HCT116 (cell line): ENCODE data around the gene NGFR. TPM values are rescaled to one million over a fixed set of nuclear protein-coding genes. Genes with fewer than 3 reads are reported as not detected.

Source experiments
- ATAC-seq: fragments of 200-7000 bp; cut with Tn5 transposase; 2 replicates; pipeline ENCODE4 v1.9.1; 2020; ENCODE audit warnings: mild to moderate bottlenecking, moderate library complexity
- BruUV-seq: library from RNA; stranded (reverse); fragments of 400-500 nt; replicated peaks from 2 replicates; lab custom pipeline; 2021; lab: Mats Ljungman, UMichigan
- CTCF ChIA-PET: fragments of 300-600 bp; sonication (Branson Sonifier 250); formaldehyde crosslinking; loops from one replicate; lab custom pipeline; 2021; ENCODE audit warnings: antibody characterized with exemption; lab: Charles Lee
- POLR2A ChIA-PET: fragments of 300-600, 350-600 bp; sonication (Branson Sonifier 250); formaldehyde crosslinking; loops from one replicate; lab custom pipeline; 2021; ENCODE audit warnings: antibody characterized with exemption; lab: Charles Lee
- RAD21 ChIA-PET, 2 experiments: fragments of 300-600 bp; sonication (Branson Sonifier 250); formaldehyde crosslinking; loops; one replicate each; lab custom pipeline; 2023; ENCODE audit warnings: low total read pairs in 2 of 2; ENCODE audit not compliant: uncharacterized antibody in 2 of 2, unreplicated experiment in 2 of 2, low non-redundant PET in 1 of 2; lab: Charles Lee
- DNase-seq: peaks from one replicate; pipeline ENCODE4 v3.0.0-alpha.2; 2010; ENCODE audit warnings: low read depth, low spot score
- H2AFZ ChIP-seq: fragments of 200-600 bp; shearing (Covaris generic), sonication (generic); 2 replicates; pipeline ENCODE4 v1.6.1; 2017; ENCODE audit warnings: low read depth, mixed run types, mixed read lengths, antibody characterized with exemption, low read length; ENCODE audit not compliant: poor library complexity, severe bottlenecking
- H3K27ac ChIP-seq: 2 replicates; pipeline ENCODE4 v1.5.1; 2012; ENCODE audit warnings: low read depth, low read length
- H3K27me3 ChIP-seq: fragments of 200-600 bp; sonication (generic); 2 replicates; pipeline ENCODE4 v1.6.1; 2016; ENCODE audit warnings: mixed run types, low read length, mixed read lengths; ENCODE audit not compliant: insufficient read depth
- H3K36me3 ChIP-seq, 2 experiments: fragments of 200-500 bp in 1 of 2; fragments of 200-600 bp in 1 of 2; sonication (Bioruptor generic) in 1 of 2; sonication (generic) in 1 of 2; 2 replicates each; pipeline versions ENCODE4 v1.5.1 to v1.6.1; 2014 to 2016; ENCODE audit warnings: low read length in 2 of 2, inconsistent platforms in 1 of 2, mixed read lengths in 1 of 2, mixed run types in 1 of 2; ENCODE audit not compliant: insufficient read depth in 2 of 2, control insufficient read depth in 1 of 2
- H3K4me1 ChIP-seq, 2 experiments: fragments of 200-600 bp in 1 of 2; sonication (generic) in 1 of 2; 2 replicates each; pipeline versions ENCODE4 v1.5.1 to v1.6.1; 2012 to 2017; ENCODE audit warnings: low read length in 2 of 2, inconsistent platforms in 1 of 2, mild to moderate bottlenecking in 1 of 2, mixed read lengths in 1 of 2, mixed run types in 1 of 2, moderate library complexity in 1 of 2; ENCODE audit not compliant: insufficient read depth in 2 of 2, control insufficient read depth in 1 of 2
- H3K4me2 ChIP-seq: fragments of 200-600 bp; sonication (generic); 2 replicates; pipeline ENCODE4 v1.6.1; 2017; ENCODE audit warnings: mixed run types, low read length, mixed read lengths
- H3K4me3 ChIP-seq, 2 experiments: fragments of 200-600 bp in 1 of 2; sonication (generic) in 1 of 2; replicated peaks in 1 of 2; 2 replicates each; pipeline ENCODE4 v1.5.1; 2011 to 2016; ENCODE audit warnings: low read length in 2 of 2, control low read depth in 1 of 2, low read depth in 1 of 2, mild to moderate bottlenecking in 1 of 2, mixed read lengths in 1 of 2, mixed run types in 1 of 2
- H3K79me2 ChIP-seq: fragments of 200-600 bp; sonication (generic); 2 replicates; pipeline ENCODE4 v1.6.1; 2017; ENCODE audit warnings: mild to moderate bottlenecking, mixed run types, low read length, moderate library complexity, mixed read lengths; ENCODE audit not compliant: insufficient read depth
- H3K9ac ChIP-seq: fragments of 200-600 bp; sonication (generic); 2 replicates; pipeline ENCODE4 v1.6.1; 2016; ENCODE audit warnings: low read length, mixed read lengths
- H3K9me2 ChIP-seq: fragments of 200-600 bp; sonication (generic), shearing (Covaris generic); 2 replicates; pipeline ENCODE4 v1.6.1; 2017; ENCODE audit warnings: mixed run types, mild to moderate bottlenecking, moderate library complexity; ENCODE audit not compliant: insufficient read depth
- H3K9me3 ChIP-seq, 2 experiments: fragments of 200-500 bp in 1 of 2; fragments of 200-600 bp in 1 of 2; sonication (Bioruptor generic) in 1 of 2; sonication (generic) in 1 of 2; 2 replicates each; pipeline ENCODE4 v1.6.1; 2014 to 2017; ENCODE audit warnings: low read length in 2 of 2, mixed read lengths in 2 of 2, inconsistent platforms in 1 of 2, low read depth in 1 of 2, mild to moderate bottlenecking in 1 of 2, mixed run types in 1 of 2, moderate library complexity in 1 of 2; ENCODE audit not compliant: control insufficient read depth in 1 of 2, insufficient read depth in 1 of 2
- H4K20me1 ChIP-seq: fragments of 200-600 bp; sonication (generic), shearing (Covaris generic); 2 replicates; pipeline ENCODE4 v1.6.1; 2017; ENCODE audit warnings: mixed run types, mild to moderate bottlenecking, moderate library complexity; ENCODE audit not compliant: insufficient read depth
- ATF3 ChIP-seq: IDR thresholded peaks from 2 replicates; pipeline ENCODE4 v1.6.1; 2012
- CEBPB ChIP-seq: IDR thresholded peaks from 2 replicates; pipeline ENCODE4 v1.6.1; 2012; ENCODE audit warnings: low read depth
- CTCF ChIP-seq, 3 experiments: fragments of 200-600 bp in 1 of 3; sonication (generic) in 1 of 3; IDR thresholded peaks in 2 of 3; conservative IDR thresholded peaks in 1 of 3; 2 replicates each; pipeline ENCODE4 v1.5.1; 2012 to 2017; ENCODE audit warnings: low read depth in 2 of 3, low read length in 2 of 3, antibody characterized with exemption in 1 of 3, borderline replicate concordance in 1 of 3, control low read depth in 1 of 3, mild to moderate bottlenecking in 1 of 3, mixed read lengths in 1 of 3, mixed run types in 1 of 3, moderate library complexity in 1 of 3; ENCODE audit not compliant: insufficient read depth in 1 of 3
- EGR1 ChIP-seq: IDR thresholded peaks from 2 replicates; pipeline ENCODE4 v1.6.1; 2012; ENCODE audit warnings: low read depth
- EZH2 ChIP-seq: fragments of 200-600 bp; sonication (generic); IDR thresholded peaks from 2 replicates; pipeline ENCODE4 v1.6.1; 2017; ENCODE audit warnings: antibody characterized with exemption, mixed run types
- EZH2phosphoT487 ChIP-seq: fragments of 200-600 bp; IDR thresholded peaks from 2 replicates; pipeline ENCODE4 v1.6.1; 2018; ENCODE audit warnings: antibody characterized with exemption, borderline replicate concordance
- POLR2AphosphoS5 ChIP-seq: IDR thresholded peaks from 2 replicates; pipeline ENCODE4 v1.6.1; 2011; ENCODE audit warnings: mild to moderate bottlenecking, low read depth, low read length, moderate library complexity
- RAD21 ChIP-seq: IDR thresholded peaks from 2 replicates; pipeline ENCODE4 v1.6.1; 2012; ENCODE audit warnings: low read depth, mild to moderate bottlenecking
- SRF ChIP-seq: IDR thresholded peaks from 2 replicates; pipeline ENCODE4 v1.6.1; 2012; ENCODE audit warnings: low read depth
- TCF7L2 ChIP-seq: IDR thresholded peaks from 2 replicates; pipeline ENCODE4 v1.7.0; 2011; ENCODE audit warnings: borderline replicate concordance, inconsistent platforms; ENCODE audit not compliant: insufficient read depth, insufficient read length; ENCODE audit errors: extremely low read depth
- intact Hi-C: fragments of 100-400 bp; cut with micrococcal nuclease; formaldehyde crosslinking; loops from 2 replicates; pipeline ENCODE4 v1.10.0; 2022
- total RNA-seq: library from RNA; stranded (reverse); gene quantifications from one replicate; pipeline ENCODE4 v1.2.1, GENCODE V29; 2021; ENCODE audit not compliant: unreplicated experiment
- TF ChIP-seq, protein P1 (sequence below): IDR thresholded peaks from 2 replicates; pipeline ENCODE4 v1.6.1; 2012
- TF ChIP-seq, protein P2 (sequence below): IDR thresholded peaks from 2 replicates; pipeline ENCODE4 v1.6.1; 2011; ENCODE audit warnings: mild to moderate bottlenecking, low read length, moderate library complexity; ENCODE audit not compliant: insufficient replicate concordance; ENCODE audit errors: extremely low read depth

Gene NGFR
- total RNA-seq, 1 experiment from 2014 or later: 6.1 TPM

DNA sequence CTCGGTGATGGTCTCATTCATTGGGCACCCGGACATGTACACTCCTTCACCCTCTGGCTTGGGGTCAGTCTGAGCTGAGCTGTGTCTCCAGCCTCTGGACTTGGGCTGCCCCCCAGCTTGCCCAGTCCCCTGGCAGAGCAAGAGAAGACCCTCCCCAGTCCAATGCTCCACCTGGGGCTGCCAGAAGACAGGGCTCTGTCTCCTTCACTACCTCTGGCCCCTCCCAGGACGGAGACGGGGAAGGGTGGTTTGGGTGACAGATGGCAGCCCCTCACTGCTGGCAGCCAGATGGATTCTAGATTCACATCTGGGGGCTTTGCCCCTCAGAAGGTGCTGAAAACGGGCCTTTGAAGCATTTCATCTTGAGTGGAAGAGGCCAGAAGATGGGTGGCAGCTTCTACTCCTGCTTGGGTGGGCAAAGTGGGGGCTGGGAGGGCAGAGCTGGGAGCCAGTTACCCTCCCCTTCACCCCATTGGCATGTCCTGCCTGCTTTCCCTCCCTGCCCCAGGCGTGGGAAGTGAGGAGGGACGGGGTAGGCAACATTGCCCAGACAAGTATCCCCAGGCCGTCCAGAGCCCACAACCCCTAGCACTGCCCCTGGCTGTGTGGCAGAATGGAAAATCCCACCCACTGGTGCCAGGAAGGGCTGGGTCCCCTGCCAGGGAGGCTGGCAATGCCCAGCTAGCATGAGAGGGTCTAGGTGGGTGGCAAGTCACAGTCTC lies 13.9 kb downstream of the NGFR start:
- no peaks in the 10 kb centered on the region for H4K20me1 ChIP-seq
- BruUV-seq: no TSS peak
- H3K4me3 ChIP-seq: peak overlapping the region in 1 of 2 experiments; percentile 37; a peak in 3 of 4 replicates
- DNase-seq: no peak
- no peak for TF ChIP-seq EZH2
- TF ChIP-seq EGR1: no peak
- TF ChIP-seq RAD21: no peak
- TF ChIP-seq TCF7L2: no peak
- no peak for TF ChIP-seq EZH2phosphoT487
- TF ChIP-seq CEBPB: no peak
- no peak for TF ChIP-seq POLR2AphosphoS5
- TF ChIP-seq, protein P1, sequence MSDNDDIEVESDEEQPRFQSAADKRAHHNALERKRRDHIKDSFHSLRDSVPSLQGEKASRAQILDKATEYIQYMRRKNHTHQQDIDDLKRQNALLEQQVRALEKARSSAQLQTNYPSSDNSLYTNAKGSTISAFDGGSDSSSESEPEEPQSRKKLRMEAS: no peak
- TF ChIP-seq, protein P2, sequence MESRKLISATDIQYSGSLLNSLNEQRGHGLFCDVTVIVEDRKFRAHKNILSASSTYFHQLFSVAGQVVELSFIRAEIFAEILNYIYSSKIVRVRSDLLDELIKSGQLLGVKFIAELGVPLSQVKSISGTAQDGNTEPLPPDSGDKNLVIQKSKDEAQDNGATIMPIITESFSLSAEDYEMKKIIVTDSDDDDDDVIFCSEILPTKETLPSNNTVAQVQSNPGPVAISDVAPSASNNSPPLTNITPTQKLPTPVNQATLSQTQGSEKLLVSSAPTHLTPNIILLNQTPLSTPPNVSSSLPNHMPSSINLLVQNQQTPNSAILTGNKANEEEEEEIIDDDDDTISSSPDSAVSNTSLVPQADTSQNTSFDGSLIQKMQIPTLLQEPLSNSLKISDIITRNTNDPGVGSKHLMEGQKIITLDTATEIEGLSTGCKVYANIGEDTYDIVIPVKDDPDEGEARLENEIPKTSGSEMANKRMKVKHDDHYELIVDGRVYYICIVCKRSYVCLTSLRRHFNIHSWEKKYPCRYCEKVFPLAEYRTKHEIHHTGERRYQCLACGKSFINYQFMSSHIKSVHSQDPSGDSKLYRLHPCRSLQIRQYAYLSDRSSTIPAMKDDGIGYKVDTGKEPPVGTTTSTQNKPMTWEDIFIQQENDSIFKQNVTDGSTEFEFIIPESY: no peak
- TF ChIP-seq SRF: no peak
- TF ChIP-seq ATF3: no peak
- no peak for TF ChIP-seq CTCF (IDR thresholded peaks at IDR 0.05 in 2 of 3, conservative IDR thresholded peaks at IDR 0.05 in 1 of 3; ENCODE audit: borderline replicate concordance in 1 of 3, insufficient read depth in 1 of 3, low read depth in 2 of 3, low read length in 2 of 3)
- no peaks in the 10 kb centered on the region for H3K79me2 ChIP-seq
- ChIA-PET CTCF (interaction anchor here (1.1 to 4.7 kb wide), 2 partner anchors 13 to 47 kb away, joined by 5 to 28 read pairs; partner anchors contain the start of gene NGFR), RAD21 (interaction anchor here in 1 of 2 experiments (0.5 kb wide), 1 partner anchor 33 kb away, joined by 3 read pairs; no protein-coding TSS in a partner anchor), POLR2A (interaction anchor here (2.5 kb wide), 1 partner anchor 13 kb away, joined by 9 read pairs; the partner anchor contains the start of gene NGFR)
- H3K9me3 ChIP-seq: no peaks in the 10 kb centered on the region
- H3K9me2 ChIP-seq: no peaks in the 10 kb centered on the region
- peak overlapping the region; percentile 74 for H3K4me2 ChIP-seq
- peaks cover 21 to 25% of the 10 kb centered on the region in 2 experiments for H3K4me1 ChIP-seq
- no peak for ATAC-seq
- intact Hi-C loops: no loop called here
- peak overlapping the region; percentile 18; the same call in 1 of the 2 replicates for H3K9ac ChIP-seq
- H3K27me3 ChIP-seq: no peaks in the 10 kb centered on the region
- peak overlapping the region; percentile 79 for H2AFZ ChIP-seq
- H3K36me3 ChIP-seq: no peaks in the 10 kb centered on the region
- peak overlapping the region; percentile 27; the same call in 1 of the 2 replicates for H3K27ac ChIP-seq
